Tibial artery (tissue), 4 donors: Measurements from ENCODE around the gene MRGPRX3.
A peak's percentile ranks its signal among the peaks of the same experiment; 100 is the strongest.
"Not testable (repeated sequence)": the region's sequence is repeated elsewhere in the genome, so short reads cannot be mapped to it uniquely, and the experiment has no call there.

ENCODE experiments used
- DNase-seq, 2 donors: peaks; one replicate each; pipeline ENCODE4 v3.0.0-alpha.2; 2019
- H3K27ac ChIP-seq, 2 donors: fragments of 200-600 bp; sonication (generic) in 1 of 2; 1 replicate in 1 of 2; 2 replicates in 1 of 2; pipeline ENCODE4 v1.5.1; 2018 to 2019; ENCODE audit warnings: mild to moderate bottlenecking in 1 of 2
- H3K27me3 ChIP-seq, 2 donors: fragments of 200-600 bp; sonication (generic) in 1 of 2; one replicate each; pipeline versions ENCODE4 v1.5.1 to v1.6.0; 2016 to 2019
- H3K36me3 ChIP-seq, 3 donors: fragments of 200-600 bp; sonication (generic) in 2 of 3; one replicate each; pipeline ENCODE4 v1.5.1; 2016 to 2019; ENCODE audit warnings: mild to moderate bottlenecking in 2 of 3
- H3K4me1 ChIP-seq, 4 donors: fragments of 200-600 bp; sonication (generic) in 2 of 4; 1 replicate in 3 of 4; 2 replicates in 1 of 4; pipeline ENCODE4 v1.5.1; 2016 to 2019
- H3K4me3 ChIP-seq, 2 donors: fragments of 200-600 bp; sonication (generic) in 1 of 2; 1 replicate in 1 of 2; 2 replicates in 1 of 2; pipeline ENCODE4 v1.5.1; 2018 to 2019; ENCODE audit warnings: mild to moderate bottlenecking in 2 of 2
- H3K9me3 ChIP-seq, 3 donors: fragments of 200-600 bp; sonication (generic) in 1 of 3; one replicate each; pipeline ENCODE4 v1.5.1; 2016 to 2019
- intact Hi-C: fragments of 100-400 bp; cut with DNase I; formaldehyde crosslinking; loops from one replicate; pipeline ENCODE4 v1.15.0; 2023; ENCODE audit warnings: low total_unique reads
- TF ChIP-seq, protein P1 (sequence below), 2 experiments: fragments of 200-600 bp in 1 of 2; fragments of 450-650 bp in 1 of 2; IDR thresholded peaks; one replicate each; pipeline ENCODE4 v1.5.1; 2017 to 2019; ENCODE audit warnings: antibody characterized with exemption in 2 of 2, mild to moderate bottlenecking in 1 of 2, moderate library complexity in 1 of 2

Gene MRGPRX3

DNA sequence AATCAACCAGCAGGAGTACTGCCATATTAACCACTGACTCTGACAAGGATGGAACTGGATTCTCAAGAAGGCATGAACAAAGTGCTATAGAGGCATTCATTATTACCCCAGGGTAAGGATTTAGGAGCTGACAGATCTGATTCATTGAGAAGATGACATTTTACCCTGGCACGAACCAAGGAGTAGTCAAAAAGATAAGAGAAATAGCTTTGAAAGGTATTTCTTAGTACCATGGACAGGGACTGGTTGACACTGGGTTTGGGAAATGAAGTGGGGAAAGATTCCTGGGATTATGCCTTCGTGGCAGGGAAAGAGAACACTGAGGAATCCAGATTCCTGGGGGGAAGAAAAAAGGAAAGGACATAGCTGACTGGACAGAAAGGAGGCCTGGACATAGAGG, 21.4 kb upstream of the MRGPRX3 start:
- no peak for DNase-seq
- TF ChIP-seq, protein P1, sequence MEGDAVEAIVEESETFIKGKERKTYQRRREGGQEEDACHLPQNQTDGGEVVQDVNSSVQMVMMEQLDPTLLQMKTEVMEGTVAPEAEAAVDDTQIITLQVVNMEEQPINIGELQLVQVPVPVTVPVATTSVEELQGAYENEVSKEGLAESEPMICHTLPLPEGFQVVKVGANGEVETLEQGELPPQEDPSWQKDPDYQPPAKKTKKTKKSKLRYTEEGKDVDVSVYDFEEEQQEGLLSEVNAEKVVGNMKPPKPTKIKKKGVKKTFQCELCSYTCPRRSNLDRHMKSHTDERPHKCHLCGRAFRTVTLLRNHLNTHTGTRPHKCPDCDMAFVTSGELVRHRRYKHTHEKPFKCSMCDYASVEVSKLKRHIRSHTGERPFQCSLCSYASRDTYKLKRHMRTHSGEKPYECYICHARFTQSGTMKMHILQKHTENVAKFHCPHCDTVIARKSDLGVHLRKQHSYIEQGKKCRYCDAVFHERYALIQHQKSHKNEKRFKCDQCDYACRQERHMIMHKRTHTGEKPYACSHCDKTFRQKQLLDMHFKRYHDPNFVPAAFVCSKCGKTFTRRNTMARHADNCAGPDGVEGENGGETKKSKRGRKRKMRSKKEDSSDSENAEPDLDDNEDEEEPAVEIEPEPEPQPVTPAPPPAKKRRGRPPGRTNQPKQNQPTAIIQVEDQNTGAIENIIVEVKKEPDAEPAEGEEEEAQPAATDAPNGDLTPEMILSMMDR (IDR thresholded peaks at IDR 0.05) = no peak
- Histone ChIP-seq H3K27ac (no peak overlapping the region), H3K27me3 (peaks cover 0 to 15% of the 10 kb centered on the region in 2 donors), H3K36me3 (no peaks in the 10 kb centered on the region), H3K4me3 (no peak overlapping the region), H3K4me1 (peaks cover 0 to 5% (median 2%) of the 10 kb centered on the region in 4 donors), H3K9me3 (no peaks in the 10 kb centered on the region)
- intact Hi-C loops = loop anchor here (10.0 kb wide), 1 partner anchor 604 kb away; no protein-coding TSS in a partner anchor

DNA sequence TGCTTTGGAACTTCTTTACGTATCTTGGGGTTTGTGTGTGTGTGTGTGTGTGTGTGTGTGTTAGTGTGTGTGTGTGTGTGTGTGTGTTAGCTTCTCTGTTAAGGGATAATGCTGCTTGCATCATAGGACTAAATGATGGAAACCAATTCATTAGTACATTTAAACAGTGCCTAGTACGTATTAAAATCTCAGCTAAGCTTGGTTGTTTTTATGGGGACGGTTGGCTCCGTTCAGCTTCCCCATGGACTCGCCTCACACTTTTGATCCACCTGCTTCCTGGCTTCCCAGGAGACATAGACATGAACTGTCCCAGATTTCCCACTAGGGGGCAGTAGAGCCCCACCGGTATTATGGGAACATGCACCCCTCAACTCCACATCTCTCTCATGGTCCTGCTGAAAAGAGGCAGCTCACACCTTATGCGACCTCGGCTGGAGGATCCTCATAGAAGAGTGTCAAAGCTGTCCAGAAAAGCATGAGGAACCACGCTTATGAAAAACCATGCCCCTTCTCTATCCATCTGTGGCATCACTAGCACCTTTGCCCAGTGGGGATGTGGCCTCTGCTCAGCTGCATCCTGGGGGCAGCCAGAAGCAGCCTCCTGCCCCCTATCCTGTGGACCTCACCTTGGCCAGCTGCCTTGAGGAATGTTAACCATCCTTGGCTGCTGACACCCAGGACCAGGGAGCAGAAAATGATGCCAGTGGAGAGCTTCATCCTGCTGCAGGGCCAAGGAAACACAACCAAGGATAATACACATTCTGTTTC, 16.8 kb upstream of the MRGPRX3 start:
- Histone ChIP-seq H3K27ac (no peak overlapping the region), H3K27me3 (peaks cover 0 to 15% of the 10 kb centered on the region in 2 donors), H3K36me3 (no peaks in the 10 kb centered on the region), H3K4me1 (no peaks in the 10 kb centered on the region), H3K4me3 (no peak overlapping the region), H3K9me3 (no peaks in the 10 kb centered on the region)
- intact Hi-C loops = loop anchor here (10.0 kb wide), 1 partner anchor 599 kb away; no protein-coding TSS in a partner anchor
- DNase-seq = peak in 1 of 2 donors; percentile 32
- TF ChIP-seq, protein P1 (IDR thresholded peaks at IDR 0.05) = peak; percentile 71 to 82

DNA sequence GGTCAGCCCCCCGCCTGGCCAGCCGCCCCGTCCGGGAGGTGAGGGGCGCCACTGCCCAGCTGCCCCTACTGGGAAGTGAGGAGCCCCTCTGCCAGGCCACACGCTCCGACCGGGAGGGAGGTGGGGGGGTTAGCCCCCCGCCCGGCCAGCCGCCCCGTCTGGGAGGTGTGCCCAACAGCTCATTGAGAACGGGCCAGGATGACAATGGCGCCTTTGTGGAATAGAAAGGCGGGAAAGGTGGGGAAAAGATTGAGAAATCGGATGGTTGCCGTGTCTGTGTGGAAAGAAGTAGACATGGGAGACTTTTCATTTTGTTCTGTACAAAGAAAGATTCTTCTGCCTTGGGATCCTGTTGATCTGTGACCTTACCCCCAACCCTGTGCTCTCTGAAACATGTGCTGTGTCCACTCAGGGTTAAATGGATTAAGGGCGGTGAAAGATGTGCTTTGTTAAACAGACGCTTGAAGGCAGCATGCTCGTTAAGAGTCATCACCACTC, 11.0 kb upstream of the MRGPRX3 start:
- H3K27me3 ChIP-seq, H3K4me1 ChIP-seq, H3K27ac ChIP-seq, H3K9me3 ChIP-seq, DNase-seq, H3K4me3 ChIP-seq, H3K36me3 ChIP-seq, intact Hi-C loops: not testable (repeated sequence)

DNA sequence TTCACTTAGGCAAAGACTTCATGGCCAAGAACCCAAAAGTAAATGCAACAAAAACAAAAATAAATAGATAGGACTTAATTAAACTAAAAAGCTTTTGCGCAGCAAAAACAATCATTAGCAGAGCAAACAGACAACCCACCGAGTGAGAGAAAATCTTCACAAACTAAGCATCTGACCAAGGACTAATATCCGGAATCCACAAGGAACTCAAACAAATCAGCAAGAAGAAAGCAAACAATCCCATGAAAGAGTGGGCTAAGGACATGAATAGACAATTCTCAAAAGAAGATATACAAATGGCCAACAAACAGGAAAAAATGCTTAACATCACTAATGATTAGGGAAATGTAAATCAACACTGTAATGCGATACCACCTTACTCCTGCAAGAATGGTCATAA, 1.3 kb upstream of the MRGPRX3 start:
- H3K27ac ChIP-seq, H3K36me3 ChIP-seq, H3K4me1 ChIP-seq, intact Hi-C loops, H3K27me3 ChIP-seq, H3K9me3 ChIP-seq, DNase-seq, H3K4me3 ChIP-seq: not testable (repeated sequence)

DNA sequence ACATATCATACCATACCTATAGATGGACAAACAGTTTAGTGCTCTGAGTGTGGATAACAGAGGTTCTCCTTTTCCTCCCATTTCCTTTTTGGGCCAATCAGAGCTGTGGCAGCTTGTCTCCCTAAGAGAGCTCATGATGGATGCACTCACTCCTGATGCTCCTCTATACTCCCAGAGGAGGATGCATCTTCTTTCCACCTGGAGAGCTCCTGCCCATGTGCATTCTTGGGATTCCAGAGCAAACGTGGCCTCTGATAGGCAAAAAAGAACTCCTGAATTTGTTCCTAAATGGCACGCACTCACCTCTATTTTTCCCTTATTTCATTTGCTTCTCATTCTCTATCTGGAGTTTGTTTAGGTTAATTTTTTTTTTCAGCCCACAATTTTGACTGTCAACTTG, 2.9 kb downstream of the MRGPRX3 start:
- TF ChIP-seq, protein P1 (IDR thresholded peaks at IDR 0.05) = no peak
- Histone ChIP-seq H3K9me3 (no peaks in the 10 kb centered on the region), H3K27me3 (no peaks in the 10 kb centered on the region), H3K4me1 (no peaks in the 10 kb centered on the region), H3K36me3 (no peaks in the 10 kb centered on the region), H3K27ac (no peak overlapping the region), H3K4me3 (no peak overlapping the region)
- intact Hi-C loops = no loop called here
- no peak for DNase-seq

DNA sequence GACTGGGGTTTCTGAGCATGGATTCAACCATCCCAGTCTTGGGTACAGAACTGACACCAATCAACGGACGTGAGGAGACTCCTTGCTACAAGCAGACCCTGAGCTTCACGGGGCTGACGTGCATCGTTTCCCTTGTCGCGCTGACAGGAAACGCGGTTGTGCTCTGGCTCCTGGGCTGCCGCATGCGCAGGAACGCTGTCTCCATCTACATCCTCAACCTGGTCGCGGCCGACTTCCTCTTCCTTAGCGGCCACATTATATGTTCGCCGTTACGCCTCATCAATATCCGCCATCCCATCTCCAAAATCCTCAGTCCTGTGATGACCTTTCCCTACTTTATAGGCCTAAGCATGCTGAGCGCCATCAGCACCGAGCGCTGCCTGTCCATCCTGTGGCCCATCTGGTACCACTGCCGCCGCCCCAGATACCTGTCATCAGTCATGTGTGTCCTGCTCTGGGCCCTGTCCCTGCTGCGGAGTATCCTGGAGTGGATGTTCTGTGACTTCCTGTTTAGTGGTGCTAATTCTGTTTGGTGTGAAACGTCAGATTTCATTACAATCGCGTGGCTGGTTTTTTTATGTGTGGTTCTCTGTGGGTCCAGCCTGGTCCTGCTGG, 4.9 kb downstream of the MRGPRX3 start:
- Histone ChIP-seq H3K9me3 (no peaks in the 10 kb centered on the region), H3K4me1 (no peaks in the 10 kb centered on the region), H3K36me3 (no peaks in the 10 kb centered on the region), H3K4me3 (no peak overlapping the region), H3K27ac (no peak overlapping the region), H3K27me3 (no peaks in the 10 kb centered on the region)
- TF ChIP-seq, protein P1 (IDR thresholded peaks at IDR 0.05) = no peak
- DNase-seq = no peak
- intact Hi-C loops = no loop called here
